HG02678 (cell line): ENCODE results near the gene CRB2.
"Not testable (repeated sequence)": the region's sequence is repeated elsewhere in the genome, so short reads cannot be mapped to it uniquely, and the experiment has no call there.

Experiments used
- ATAC-seq: cut with Tn5 transposase; IDR thresholded peaks from one replicate; pipeline ENCODE4 v1.9.1; 2021; ENCODE audit warnings: mild to moderate bottlenecking, moderate library complexity; ENCODE audit not compliant: unreplicated experiment

The CRB2 gene

DNA sequence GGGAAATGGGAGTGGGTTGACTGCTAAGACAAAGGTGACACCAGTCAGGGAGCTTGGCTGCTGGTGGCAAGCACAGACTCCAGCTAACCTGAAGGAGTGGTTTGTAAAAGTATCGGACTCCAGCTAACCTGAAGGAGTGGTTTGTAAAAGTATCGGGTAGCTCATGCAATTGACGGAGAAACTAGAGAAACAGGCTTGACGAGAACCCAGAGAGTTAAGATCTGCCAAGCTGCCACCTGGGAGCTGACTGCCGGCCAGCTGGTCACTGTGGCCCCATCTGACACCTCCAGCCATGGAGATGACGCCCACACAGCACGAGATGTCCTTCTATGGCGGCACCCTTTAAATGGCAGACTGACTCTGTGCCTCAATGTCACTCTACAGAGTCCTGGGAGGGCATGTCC lies 28.3 kb upstream of the CRB2 start:
- ATAC-seq = no peak

DNA sequence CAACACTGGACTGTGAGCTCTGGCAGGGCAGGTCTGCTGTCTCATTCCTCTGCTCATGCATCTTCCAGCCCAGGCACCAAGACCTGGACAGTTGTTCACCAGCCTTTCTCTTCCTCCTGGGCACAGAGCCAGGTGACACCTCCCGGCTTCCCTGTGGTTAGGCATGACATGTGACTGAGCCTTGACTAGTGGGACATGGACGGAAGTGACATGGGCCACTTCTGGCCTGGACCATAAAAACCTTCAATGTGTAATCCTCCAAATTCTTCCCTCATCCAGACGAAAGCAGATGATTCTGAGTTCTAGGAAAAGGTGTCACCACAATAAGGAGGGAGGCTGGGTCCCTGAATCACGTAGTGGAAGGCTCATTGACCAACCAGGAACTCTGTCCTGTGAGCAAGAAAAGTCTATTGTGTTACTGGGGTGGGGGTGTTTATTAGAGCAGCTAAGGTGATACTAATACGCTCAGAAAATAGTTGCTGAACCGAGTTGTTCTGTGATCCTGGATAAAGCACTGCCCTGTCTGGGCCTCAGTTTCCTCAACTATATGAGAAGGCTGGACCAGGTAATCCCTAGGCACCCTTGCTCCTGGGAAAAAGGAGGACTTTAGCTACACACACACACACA lies 26.6 kb upstream of the CRB2 start:
- no peak for ATAC-seq

DNA sequence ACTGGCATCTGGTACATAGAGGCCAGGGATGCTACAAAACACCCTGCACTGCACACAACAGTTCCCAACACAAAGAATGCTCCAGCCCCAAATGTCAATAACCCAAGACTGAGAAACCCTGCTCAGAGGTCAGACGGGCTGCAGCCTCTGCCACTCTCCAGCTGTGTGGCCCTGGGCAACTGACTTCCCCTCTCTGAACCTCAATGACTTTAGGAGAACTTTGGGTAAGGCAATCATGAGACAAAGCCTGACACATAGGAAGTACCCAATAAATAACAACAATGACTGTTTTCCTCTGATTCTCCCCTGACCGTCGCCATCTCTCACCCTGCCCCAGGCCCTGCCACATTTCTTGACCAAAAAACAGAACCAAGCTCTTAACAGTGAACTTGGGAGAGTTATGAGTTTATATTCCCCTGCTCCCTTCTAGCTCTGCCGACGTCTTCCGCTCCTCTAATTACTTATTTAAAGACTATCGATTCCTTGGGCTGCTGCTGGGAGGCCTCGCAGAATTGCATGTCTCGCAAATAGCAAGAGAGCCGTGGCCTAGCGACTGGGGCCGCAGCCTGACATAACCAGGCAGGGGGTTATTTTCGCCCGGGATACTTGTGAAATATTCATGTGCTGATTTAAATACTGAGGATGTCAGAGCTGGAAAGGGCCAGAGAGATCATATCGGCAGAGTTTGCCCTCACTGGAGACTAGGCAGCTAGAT lies 24.5 kb upstream of the CRB2 start:
- no peak for ATAC-seq

DNA sequence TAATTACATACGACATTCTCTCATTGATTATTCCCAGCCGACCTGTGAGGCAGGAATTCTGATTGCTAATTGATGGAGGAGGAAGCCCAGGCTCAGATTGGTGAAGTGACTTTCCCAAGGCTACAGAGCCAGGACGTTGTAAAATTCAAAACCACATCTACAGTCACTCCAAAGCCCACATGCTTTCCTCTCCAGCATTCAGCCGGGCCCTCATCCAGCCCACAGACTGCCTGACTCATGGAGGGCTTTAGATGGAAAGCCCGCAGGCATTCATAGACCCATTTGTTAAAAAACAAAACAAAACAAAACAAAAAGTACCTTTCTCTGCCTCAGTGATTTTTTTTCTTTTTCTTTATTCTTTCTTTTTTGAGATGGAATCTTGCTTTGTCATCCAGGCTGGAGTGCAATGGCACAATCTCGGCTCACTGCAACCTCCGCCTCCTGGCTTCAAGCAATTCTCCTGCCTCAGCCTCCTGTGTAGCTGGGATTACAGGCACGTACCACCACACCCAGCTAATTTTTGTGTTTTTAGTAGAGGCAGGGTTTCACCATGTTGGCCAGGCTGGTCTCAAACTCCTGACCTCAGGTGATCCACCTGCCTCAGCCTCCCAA lies 22.8 kb upstream of the CRB2 start:
- ATAC-seq = not testable (repeated sequence)

DNA sequence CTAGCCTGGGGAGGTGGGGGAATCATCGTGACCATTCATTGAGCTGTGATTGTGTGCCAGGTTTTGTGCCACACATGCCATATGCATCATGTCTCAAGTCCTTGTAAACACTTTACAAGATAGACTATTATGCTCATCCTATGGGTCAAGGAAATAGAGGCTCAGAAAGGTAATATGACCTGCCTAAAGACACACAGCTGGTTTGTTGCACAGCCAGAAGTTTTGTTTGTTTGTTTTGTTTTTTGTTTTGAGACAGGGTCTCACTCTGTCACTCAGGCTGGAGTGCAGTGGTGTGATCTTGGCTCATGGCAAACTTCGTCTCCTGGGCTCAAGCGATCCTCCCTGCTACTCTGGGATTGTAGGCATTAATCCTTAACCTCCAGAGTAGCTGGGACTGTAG lies 21.4 kb upstream of the CRB2 start:
- ATAC-seq = no peak

DNA sequence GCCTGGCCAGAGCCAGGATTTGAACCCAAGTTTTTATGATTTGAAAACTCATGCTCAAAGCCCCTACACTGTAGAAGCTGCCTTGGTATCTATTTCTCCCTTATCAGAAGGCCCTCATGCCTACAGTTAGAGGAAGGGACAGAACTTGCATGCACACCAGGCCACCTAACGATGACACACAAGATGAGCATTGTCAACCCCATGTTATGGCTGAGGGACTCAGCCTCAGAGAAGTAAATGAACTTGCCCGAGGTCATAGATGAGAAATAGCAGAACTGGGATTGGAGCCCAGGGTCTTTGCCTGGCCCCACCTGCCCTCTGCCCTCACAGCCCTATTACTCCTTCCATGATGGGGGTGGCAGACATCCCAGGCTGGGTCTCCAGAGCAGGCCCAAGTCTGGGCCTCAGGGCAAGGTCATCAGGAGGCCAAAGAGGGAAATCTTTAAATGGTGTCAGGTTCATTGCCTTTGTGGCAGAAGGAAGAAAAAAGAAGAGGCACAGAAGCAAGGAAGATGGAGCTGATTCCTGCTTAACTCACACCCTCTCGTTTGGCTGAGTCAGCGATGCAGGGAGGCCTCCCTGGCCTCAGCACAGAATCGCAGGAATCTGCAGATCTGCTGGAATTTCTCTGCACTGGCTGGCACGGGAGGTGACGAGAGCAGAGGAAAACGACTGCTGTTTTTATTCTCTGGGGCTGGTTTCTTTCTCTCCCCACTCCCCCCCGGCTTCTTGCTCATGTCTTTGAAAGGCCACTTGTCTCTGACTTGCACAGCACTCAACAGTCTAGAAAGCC lies 20.6 kb upstream of the CRB2 start:
- ATAC-seq = no peak

DNA sequence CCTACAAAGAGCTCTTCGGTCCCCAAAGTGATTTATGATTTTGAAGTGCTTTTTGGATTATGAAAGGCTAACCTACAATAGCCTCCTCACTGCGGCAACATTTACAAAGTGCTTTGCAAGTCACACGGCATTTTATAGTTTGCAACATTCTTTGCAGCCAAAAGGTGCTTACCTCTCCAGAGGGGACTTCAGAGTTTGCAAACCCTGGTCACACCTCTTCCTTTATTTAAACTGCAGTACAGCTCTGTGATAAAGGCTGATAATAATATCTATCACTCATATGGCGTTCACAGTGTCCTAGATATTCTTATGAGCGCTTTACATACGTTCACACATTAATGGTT lies 20.0 kb upstream of the CRB2 start:
- ATAC-seq = no peak

DNA sequence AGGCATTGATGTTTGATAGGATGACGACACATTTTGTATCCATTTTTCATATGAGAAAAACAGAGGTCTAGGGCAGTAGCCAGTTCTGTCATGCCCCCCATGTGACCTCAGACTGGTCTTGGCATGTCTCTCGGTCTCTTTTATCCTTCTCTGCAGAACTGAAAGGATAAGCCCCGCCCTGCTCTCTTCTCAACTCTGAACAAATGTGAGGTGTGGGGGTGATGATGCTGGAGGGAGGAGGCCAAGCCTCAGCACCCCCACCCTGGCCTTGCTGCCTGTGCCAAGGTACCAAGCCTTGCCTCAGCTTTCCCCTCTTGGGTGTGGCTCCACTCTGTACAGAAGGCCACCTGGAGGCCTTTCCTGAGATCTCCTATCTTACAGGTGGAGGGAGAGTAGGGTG lies 19.5 kb upstream of the CRB2 start:
- ATAC-seq = no peak

DNA sequence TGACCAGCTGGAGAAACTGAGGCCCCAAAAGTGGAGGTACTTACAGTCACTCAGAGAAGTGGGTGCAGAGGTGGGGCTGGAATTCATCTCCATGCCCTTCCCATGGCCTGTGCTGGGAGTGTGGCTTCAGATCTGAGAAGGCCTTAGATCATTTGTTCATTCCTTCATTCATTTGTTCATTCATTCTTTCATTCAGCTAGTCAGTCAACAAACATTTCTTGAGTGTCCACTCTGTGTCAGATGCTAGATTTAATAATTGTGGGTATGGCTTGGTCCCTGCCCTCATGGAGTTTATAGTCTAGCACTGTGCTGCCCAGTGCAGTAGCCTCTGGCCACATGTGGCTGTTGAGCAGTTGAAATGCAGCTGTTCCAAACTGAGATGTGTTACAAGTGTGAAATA lies 19.0 kb upstream of the CRB2 start:
- ATAC-seq = no peak

DNA sequence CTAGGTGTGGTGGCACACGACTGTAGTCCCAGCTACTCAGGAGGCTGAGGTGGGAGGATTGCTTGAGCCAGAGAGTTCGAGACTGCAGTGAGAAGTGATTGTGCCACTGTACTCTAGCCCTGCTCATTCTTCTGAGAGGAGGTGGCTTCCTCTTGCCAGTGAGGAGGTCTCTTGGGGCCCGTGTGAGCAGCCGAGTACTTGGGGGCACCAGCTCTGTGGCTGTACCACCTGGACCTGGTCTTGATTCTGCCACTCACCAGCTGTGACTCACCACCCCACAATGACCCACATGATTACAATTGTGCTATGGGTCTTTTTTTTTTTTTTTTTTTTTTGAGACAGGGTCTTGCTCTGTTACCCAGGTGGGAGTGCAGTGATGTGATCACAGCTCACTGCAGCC lies 18.0 kb upstream of the CRB2 start:
- no peak for ATAC-seq

DNA sequence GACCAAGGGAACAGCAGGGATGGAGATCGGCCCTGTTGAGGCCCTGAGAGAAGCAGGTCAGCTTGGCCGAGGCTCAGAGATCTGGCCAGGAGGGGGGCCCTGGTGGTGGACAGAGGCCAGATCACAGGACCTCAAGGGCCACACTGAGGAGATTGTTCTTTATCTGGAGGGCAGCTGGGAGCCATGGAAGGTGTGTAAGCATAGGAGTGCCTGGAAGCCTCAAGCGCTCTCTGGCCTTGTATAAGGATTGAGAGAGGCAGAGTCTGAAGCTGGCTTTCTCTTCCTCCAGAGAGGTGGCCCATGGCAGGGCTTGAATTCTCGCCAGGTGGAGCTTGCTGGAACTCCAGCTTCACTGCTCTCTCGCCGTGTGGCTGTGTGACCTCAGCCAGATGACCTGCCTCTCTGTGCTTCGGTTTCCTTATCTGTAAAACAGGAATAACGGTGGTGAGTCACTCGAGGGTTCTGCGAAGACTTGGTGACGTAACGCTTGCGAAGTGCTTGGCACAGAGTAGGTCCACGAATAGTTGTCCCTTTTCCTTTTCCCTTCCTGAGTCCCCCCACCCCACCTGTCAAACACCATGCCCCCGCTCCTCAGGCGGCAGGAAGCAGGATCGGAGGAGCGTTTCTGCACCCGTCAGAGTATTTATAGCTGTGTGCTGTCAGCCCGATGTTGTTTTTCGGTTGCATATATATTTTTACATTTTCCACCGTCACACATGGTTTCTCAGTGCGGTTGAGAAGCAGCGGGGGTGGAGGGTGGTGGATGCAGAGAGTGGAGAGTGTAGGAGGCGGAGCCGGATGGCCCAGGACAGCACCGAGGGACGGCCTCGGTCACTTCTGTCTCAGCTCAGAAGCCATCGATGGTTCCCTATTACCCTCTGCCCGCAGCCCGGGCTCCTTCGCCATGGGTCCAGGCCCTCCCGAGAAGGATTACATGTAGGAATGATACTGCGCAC lies 17.0 kb upstream of the CRB2 start:
- ATAC-seq = peak; percentile 66

DNA sequence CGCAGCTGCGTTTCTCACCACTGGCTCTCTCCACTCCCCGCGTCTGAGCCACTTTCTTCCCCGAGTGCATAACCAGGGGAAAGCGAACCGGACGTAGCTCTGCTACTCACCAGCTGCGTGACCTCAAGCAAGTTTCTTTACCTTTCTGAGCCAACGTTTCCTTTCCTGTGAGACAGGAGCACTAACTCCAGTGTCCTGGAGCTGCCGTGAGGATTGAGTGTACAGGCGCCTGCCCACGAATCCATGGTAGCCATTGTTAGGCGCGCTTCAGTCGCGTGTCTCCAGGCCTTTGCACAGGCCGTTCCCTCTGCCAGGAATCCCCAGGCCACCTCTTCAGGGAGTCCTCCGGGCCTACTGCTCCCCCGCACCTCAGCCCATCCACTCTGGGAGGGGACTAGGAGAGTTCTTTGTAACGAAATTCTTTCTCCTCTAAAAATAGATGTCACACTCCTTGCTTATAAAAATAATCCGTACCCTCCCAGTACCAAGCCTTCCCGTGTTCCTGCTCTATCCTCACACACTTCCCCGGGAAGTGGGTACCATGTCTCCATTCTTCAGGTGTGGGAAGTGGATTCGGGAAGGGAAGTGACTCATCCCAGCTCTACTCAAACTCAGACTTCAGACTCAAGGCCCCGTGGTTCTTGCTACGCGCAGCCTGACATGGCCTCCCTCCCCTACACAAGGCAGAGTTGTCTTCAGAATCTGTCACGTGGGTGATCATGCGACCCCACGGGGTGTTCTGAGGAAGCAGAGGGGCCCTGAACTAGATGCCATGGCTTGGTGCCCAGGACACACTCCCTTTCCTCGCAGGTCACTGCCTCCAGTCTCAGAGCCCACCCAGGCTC lies 16.1 kb upstream of the CRB2 start:
- ATAC-seq = peak; percentile 39

DNA sequence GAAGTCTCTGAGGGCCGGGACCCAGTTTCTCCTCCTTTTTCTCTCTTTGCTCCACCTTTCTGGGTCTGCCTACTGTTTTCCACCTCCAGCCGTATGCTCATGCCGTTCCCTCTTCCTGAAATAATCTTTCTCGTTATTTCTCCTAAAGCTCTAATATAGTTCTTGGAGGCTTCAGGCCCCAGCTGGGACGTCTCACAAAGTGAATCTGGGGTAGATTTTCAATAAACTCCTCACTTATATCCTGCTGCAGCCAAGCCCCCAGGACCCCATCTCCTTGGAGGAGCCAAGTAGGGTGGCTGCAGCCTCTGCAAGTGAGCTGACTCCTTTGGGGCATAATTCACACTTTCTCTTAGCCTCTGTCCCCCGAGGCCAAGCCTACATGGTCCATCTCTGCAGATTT lies 14.2 kb upstream of the CRB2 start:
- no peak for ATAC-seq

DNA sequence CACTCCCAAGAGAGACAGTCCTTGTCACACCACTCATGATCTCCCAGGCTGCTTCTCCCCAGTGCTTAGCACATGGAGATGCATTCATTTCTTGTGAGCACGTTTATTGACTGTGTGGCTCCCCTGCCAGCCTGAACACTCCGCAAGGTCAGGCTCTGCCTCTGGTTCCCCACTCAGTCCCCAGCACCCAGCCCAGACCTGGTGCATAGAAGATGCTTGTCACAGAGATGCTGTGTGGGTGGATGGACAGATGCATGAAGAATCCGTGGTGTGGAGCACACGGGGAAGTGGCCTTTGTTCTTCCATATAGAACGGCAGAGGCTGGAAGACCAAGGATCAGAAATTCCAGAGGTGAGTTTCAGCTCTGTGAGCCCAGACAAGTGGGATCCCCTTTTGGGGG lies 13.8 kb upstream of the CRB2 start:
- ATAC-seq = no peak

DNA sequence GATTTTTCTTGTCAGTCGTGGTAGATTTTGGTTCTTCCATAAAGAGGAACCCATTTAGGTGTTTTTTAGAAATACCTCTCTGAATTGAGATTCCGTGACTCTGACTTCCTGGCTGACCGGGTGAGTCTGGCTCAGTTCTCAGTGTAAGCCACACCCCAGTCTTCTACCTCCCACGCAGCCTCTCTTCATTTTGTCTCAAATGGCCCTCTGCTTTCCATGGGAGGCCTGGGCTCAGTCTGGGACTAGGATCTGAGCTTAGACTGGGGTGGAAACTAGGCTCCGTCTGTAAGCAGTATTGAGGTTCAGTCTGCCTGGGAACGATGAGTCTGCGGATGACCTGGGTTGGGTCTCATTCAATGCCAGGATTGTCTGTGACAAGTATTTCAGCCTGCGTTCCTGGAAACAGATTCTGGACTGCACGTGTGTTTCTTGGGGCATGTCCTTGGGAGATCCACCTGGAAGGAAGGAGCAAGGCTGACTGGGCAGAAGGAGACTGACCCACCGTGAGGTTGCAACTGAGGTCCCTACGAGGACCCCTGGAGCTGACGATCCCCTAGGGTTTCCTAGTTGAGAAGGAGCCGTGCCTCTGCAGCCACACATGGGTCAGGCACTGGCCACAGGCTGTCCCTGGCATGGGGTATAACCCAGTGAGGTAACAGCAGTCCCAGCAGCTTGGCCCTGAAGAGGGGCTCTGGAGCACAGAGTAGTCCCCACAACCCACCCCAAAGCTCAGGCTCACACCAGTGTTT lies 12.4 kb upstream of the CRB2 start:
- ATAC-seq = no peak

DNA sequence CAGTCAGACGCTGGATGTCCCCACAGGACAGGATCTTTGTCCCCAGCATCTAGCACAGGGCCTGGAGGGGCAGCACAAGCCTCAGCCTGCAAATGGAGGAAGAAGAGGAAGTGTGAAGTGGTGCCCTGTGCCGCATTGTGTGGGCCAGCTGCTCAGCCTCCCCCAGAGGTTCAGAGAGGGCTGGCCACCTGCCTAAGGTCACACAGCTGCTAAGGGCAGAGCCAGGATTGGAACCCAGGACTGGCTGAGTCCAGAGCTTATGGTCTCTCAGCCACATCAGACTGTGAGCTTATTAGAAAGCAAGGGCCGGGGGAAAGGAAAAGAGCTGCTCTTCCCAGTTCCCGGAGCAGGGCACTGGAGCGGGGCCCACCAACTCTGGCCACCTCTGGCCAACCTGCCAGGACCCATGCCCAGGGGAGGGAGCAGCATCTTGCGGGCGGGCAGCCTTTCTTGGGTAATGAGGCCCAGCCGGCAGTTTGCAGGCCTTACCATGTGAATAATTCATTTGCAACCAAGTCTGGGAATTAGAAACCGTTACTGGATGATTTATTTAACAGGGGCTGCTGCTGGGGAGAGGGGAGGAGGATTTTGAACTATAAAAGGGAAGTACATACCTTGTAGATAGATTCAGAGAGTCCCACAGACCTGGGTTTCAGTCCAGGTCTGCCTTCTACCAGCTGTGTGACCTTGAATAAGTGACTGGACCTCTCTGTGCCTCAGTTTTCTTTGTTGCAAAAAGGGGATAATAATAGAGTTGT lies 11.6 kb upstream of the CRB2 start:
- no peak for ATAC-seq

DNA sequence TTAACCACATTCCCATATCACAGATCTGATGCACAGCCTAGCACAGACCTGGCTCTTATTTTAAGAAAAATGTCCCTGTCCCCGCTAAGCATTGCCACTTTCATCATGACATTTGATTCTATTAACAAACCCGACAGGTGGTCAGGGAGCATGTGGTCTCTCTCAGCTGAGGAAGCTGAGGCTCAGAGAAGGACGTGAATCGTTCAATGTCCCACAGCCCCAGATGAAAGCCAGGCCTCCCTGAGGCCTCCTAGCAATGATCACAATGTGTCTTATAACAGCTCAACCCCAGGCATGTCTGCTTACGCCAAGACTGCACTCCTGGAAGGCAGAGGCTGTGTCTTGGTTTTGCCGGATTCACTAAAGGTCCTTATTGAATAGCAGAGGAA lies 10.4 kb upstream of the CRB2 start:
- no peak for ATAC-seq

DNA sequence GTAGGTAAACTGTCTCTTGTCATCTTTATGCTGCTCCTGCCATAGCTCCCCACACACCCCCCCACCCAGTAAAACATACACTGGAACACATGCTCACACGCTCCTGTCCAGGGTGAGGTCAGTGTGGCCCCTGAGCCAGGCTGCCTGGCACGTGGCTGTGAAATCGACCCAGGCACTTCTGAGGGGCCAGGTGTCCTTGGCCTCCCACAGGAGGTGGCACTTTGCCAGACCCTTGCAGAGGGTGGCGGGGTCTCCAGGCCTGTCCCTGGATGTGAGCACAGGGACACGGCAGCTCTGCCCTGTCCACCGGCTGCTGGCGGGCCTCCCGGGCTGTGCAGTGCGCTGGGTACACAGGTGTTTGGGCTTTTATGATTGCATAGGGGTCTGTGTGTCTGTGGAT lies 10.0 kb upstream of the CRB2 start:
- ATAC-seq = no peak
